CD4-positive, alpha-beta T cell treated with Interleukin-21 for 1 hour (primary cell): ENCODE results near the gene CD44.

Experiments used
- DNase-seq: peaks from one replicate; pipeline ENCODE4 v3.0.0-alpha.2; 2020

Gene CD44

GRCh38 chr11:35241083-35241482 lies 102.1 kb downstream of the CD44 start:
- DNase-seq: no peak

- DNase-seq: no peak
Measured at GRCh38 chr11:35241531-35241930, 102.6 kb downstream of the CD44 start.

GRCh38 chr11:35242412-35243242 lies 103.7 kb downstream of the CD44 start:
- DNase-seq: peak; percentile 34

GRCh38 chr11:35243774-35244173 lies 104.8 kb downstream of the CD44 start:
- DNase-seq: no peak

- no peak for DNase-seq
Measured at GRCh38 chr11:35245056-35245455, 106.1 kb downstream of the CD44 start.

- no peak for DNase-seq
Measured at GRCh38 chr11:35245786-35246185, 106.8 kb downstream of the CD44 start.

GRCh38 chr11:35246745-35247144 lies 107.8 kb downstream of the CD44 start:
- DNase-seq: no peak

GRCh38 chr11:35247428-35247827 lies 108.5 kb downstream of the CD44 start:
- peak; percentile 89 for DNase-seq

- peak; percentile 67 for DNase-seq
Measured at GRCh38 chr11:35247863-35248262, 108.9 kb downstream of the CD44 start.

GRCh38 chr11:35248558-35249323 lies 109.8 kb downstream of the CD44 start:
- no peak for DNase-seq

- DNase-seq: no peak
Measured at GRCh38 chr11:35250192-35250591, 111.2 kb downstream of the CD44 start.

GRCh38 chr11:35250621-35251020 lies 111.7 kb downstream of the CD44 start:
- no peak for DNase-seq

- DNase-seq: no peak
Measured at GRCh38 chr11:35253237-35253636, 114.3 kb downstream of the CD44 start.

- no peak for DNase-seq
Measured at GRCh38 chr11:35255514-35255913, 116.5 kb downstream of the CD44 start.

- DNase-seq: no peak
Measured at GRCh38 chr11:35256296-35256695, 117.3 kb downstream of the CD44 start.

GRCh38 chr11:35257281-35257680 lies 118.3 kb downstream of the CD44 start:
- peak; percentile 56 for DNase-seq

GRCh38 chr11:35259529-35259928 lies 120.6 kb downstream of the CD44 start:
- DNase-seq: no peak

- DNase-seq: no peak
Measured at GRCh38 chr11:35260342-35260985, 121.5 kb downstream of the CD44 start.

GRCh38 chr11:35261197-35261596 lies 122.2 kb downstream of the CD44 start:
- no peak for DNase-seq

- DNase-seq: no peak
Measured at GRCh38 chr11:35262056-35262455, 123.1 kb downstream of the CD44 start.

- DNase-seq: no peak
Measured at GRCh38 chr11:35262735-35263134, 123.8 kb downstream of the CD44 start.

- no peak for DNase-seq
Measured at GRCh38 chr11:35265755-35266454, 126.9 kb downstream of the CD44 start.

- DNase-seq: no peak
Measured at GRCh38 chr11:35267504-35267903, 128.5 kb downstream of the CD44 start.
